IPS-18c (cell line): ENCODE data around the gene KDM6B.
A peak's percentile ranks its signal among the peaks of the same experiment; 100 is the strongest.

Experiments
- H3K4me3 ChIP-seq: 2 replicates; pipeline ENCODE4 v1.7.0; 2013; ENCODE audit warnings: low read depth, mild to moderate bottlenecking, low read length, moderate library complexity; ENCODE audit not compliant: insufficient read depth
- H3K9me3 ChIP-seq: one replicate; pipeline ENCODE4 v1.6.1; 2013; ENCODE audit warnings: mild to moderate bottlenecking, low read length, moderate library complexity; ENCODE audit not compliant: control insufficient read depth, insufficient read depth

Gene KDM6B

GRCh38 chr17:7846063-7846735 is 12.2 kb downstream of the KDM6B start:
- H3K9me3 ChIP-seq: no peaks in the 10 kb centered on the region
- H3K4me3 ChIP-seq: no peak overlapping the region

GRCh38 chr17:7846765-7847661 is 13.0 kb downstream of the KDM6B start:
- no peaks in the 10 kb centered on the region for H3K9me3 ChIP-seq

GRCh38 chr17:7848131-7848579 is 14.1 kb downstream of the KDM6B start:
- peaks cover 3% of the 10 kb centered on the region for H3K9me3 ChIP-seq
- H3K4me3 ChIP-seq: no peak overlapping the region

More at GRCh38 chr17:7846765-7847661, 13.0 kb downstream of the KDM6B start:
- H3K4me3 ChIP-seq: no peak overlapping the region

GRCh38 chr17:7848739-7849129 is 14.7 kb downstream of the KDM6B start:
- no peak overlapping the region for H3K4me3 ChIP-seq
- H3K9me3 ChIP-seq: peaks cover 3% of the 10 kb centered on the region

DNA sequence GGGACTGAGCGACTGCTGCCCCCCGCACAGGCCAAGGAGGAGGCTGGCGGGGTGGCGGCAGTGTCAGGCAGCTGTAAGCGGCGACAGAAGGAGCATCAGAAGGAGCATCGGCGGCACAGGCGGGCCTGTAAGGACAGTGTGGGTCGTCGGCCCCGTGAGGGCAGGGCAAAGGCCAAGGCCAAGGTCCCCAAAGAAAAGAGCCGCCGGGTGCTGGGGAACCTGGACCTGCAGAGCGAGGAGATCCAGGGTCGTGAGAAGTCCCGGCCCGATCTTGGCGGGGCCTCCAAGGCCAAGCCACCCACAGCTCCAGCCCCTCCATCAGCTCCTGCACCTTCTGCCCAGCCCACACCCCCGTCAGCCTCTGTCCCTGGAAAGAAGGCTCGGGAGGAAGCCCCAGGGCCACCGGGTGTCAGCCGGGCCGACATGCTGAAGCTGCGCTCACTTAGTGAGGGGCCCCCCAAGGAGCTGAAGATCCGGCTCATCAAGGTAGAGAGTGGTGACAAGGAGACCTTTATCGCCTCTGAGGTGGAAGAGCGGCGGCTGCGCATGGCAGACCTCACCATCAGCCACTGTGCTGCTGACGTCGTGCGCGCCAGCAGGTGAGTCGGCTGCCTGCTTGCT is 15.2 kb downstream of the KDM6B start:
- no peak overlapping the region for H3K4me3 ChIP-seq
- peaks cover 3% of the 10 kb centered on the region for H3K9me3 ChIP-seq

- Histone ChIP-seq H3K9me3 (peaks cover 3% of the 10 kb centered on the region), H3K4me3 (no peak overlapping the region)
These were observed 15.9 kb downstream of the KDM6B start for GRCh38 chr17:7849751-7850504.

DNA sequence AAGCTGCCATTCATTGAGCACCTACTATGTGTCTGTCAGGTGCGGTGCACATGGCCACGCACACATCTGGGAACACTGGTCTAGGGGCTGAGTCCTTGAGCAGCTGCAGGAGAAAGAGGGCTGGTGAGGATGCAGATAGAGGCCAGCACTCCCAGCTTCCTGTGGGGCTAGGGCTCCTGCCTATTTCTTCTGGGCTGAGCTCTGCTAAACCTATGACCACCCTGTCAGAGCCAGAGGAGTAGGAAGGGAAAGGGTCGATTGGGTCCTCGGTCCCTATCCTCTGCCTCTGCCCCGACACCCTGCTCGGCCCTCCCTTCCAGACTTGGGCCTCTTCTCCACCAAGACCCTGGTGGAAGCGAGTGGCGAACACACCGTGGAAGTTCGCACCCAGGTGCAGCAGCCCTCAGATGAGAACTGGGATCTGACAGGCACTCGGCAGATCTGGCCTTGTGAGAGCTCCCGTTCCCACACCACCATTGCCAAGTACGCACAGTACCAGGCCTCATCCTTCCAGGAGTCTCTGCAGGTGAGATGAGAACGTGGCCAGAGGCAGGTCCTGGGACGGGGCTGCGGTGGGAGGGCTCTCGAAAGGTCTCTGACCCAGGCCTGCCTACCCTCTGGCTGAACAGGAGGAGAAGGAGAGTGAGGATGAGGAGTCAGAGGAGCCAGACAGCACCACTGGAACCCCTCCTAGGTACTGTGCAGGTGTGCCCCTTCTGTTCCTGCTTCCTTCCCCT is 16.9 kb downstream of the KDM6B start:
- Histone ChIP-seq H3K4me3 (peak overlapping the region; percentile 58), H3K9me3 (peaks cover 3% of the 10 kb centered on the region)

DNA sequence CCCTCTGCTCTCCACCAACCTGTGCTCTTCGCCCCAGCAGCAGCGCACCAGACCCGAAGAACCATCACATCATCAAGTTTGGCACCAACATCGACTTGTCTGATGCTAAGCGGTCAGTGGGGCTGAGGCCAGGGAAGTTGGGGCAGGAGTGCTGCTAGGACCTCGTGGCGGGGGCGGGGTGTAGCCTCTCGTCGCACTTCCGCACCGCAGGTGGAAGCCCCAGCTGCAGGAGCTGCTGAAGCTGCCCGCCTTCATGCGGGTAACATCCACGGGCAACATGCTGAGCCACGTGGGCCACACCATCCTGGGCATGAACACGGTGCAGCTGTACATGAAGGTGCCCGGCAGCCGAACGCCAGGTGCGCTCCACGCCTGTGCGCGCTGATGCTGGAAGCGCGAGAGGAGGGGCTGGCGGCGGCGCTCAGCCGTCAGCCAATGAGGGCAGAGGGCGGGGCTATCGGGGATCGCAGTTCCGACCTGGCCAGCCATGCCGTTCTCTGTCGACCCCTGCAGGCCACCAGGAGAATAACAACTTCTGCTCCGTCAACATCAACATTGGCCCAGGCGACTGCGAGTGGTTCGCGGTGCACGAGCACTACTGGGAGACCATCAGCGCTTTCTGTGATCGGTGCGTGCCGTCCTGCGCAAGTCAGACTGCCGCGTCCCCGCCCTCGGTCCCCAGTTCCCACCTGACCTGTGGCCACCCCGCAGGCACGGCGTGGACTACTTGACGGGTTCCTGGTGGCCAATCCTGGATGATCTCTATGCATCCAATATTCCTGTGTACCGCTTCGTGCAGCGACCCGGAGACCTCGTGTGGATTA is 17.6 kb downstream of the KDM6B start:
- peaks cover 3% of the 10 kb centered on the region for H3K9me3 ChIP-seq
- H3K4me3 ChIP-seq: peak overlapping the region; percentile 58

GRCh38 chr17:7852262-7852670 is 18.2 kb downstream of the KDM6B start:
- Histone ChIP-seq H3K9me3 (peaks cover 3% of the 10 kb centered on the region), H3K4me3 (no peak overlapping the region)

GRCh38 chr17:7852919-7853690 is 19.1 kb downstream of the KDM6B start:
- Histone ChIP-seq H3K4me3 (peak overlapping the region; percentile 28; the same call in 1 of the 2 replicates), H3K9me3 (peaks cover 3% of the 10 kb centered on the region)

DNA sequence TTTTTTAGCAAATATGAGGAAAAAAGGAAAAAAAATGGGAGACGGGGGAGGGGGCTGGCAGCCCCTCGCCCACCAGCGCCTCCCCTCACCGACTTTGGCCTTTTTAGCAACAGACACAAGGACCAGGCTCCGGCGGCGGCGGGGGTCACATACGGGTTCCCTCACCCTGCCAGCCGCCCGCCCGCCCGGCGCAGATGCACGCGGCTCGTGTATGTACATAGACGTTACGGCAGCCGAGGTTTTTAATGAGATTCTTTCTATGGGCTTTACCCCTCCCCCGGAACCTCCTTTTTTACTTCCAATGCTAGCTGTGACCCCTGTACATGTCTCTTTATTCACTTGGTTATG is 19.6 kb downstream of the KDM6B start:
- peaks cover 3% of the 10 kb centered on the region for H3K9me3 ChIP-seq

GRCh38 chr17:7854078-7854777 is 20.2 kb downstream of the KDM6B start:
- H3K4me3 ChIP-seq: peak overlapping the region; percentile 79; the same call in 1 of the 2 replicates

More for the DNA sequence above, 19.6 kb downstream of the KDM6B start:
- H3K4me3 ChIP-seq: no peak overlapping the region; the same call in 1 of the 2 replicates

GRCh38 chr17:7854851-7855659 is 21.0 kb downstream of the KDM6B start, which contains the start of gene TMEM88:
TMEM88 (plus strand) TSS chr17:7855066; CDS start chr17:7855075, 9 bp downstream.
- peaks cover 3% of the 10 kb centered on the region for H3K9me3 ChIP-seq
- peak within 1 kb of the TSS; percentile 79 for H3K4me3 ChIP-seq

More at GRCh38 chr17:7854078-7854777, 20.2 kb downstream of the KDM6B start:
- peaks cover 3% of the 10 kb centered on the region for H3K9me3 ChIP-seq

DNA sequence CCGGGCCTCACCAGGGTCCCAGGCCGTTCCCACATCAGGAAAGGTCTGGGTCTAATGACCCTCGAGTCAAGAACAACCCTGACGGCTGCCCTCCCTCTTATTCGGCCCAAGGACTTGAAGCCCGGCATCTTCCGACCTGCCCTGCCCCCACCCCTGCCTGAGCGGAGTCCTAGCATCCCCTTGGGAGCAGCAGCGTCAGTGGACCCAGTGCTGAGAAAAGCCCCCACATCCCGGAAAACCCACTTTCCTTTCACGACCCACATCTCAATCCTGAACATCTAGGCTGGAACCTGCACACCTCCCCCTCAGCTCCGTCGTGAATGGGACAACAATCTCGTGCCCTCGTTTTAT is 21.6 kb downstream of the KDM6B start:
- Histone ChIP-seq H3K4me3 (peak overlapping the region; percentile 79), H3K9me3 (peaks cover 3% of the 10 kb centered on the region)
